HEK293 (cell line): ENCODE data around the gene CDK17.
A peak's percentile ranks its signal among the peaks of the same experiment; 100 is the strongest.

ENCODE experiments used
- CTCF ChIA-PET: fragments of 350-600 bp; formaldehyde crosslinking; extraction: SDS; loops from one replicate; lab custom pipeline; 2021; ENCODE audit warnings: antibody characterized with exemption; lab: Yijun Ruan, JAX
- POLR2A ChIA-PET: fragments of 300-600 bp; formaldehyde crosslinking; extraction: SDS; loops from one replicate; lab custom pipeline; 2020; ENCODE audit warnings: antibody characterized with exemption, inconsistent platforms; lab: Yijun Ruan, JAX
- H3K27ac ChIP-seq: fragments of 200-500 bp; sonication (Bioruptor generic); 2 replicates; pipeline ENCODE4 v1.5.1; 2014; ENCODE audit warnings: low read depth, low read length, control low read depth, inconsistent platforms; ENCODE audit errors: extremely low read depth
- H3K36me3 ChIP-seq, 2 experiments: fragments of 200-500 bp in 1 of 2; sonication (Bioruptor generic) in 1 of 2; 1 replicate in 1 of 2; 2 replicates in 1 of 2; pipeline ENCODE4 v1.5.1; 2014 to 2017; ENCODE audit warnings: inconsistent platforms in 2 of 2, low read length in 2 of 2; ENCODE audit not compliant: control insufficient read depth in 2 of 2, insufficient read depth in 1 of 2
- H3K4me1 ChIP-seq: fragments of 200-500 bp; sonication (Bioruptor generic); 2 replicates; pipeline ENCODE4 v1.5.1; 2014; ENCODE audit warnings: mild to moderate bottlenecking, low read length, inconsistent platforms; ENCODE audit not compliant: control insufficient read depth, insufficient read depth
- H3K4me3 ChIP-seq: 2 replicates; pipeline ENCODE4 v1.5.1; 2011; ENCODE audit warnings: low read depth, mild to moderate bottlenecking, control low read depth, low read length, moderate library complexity
- H3K9me3 ChIP-seq: fragments of 200-500 bp; sonication (Bioruptor generic); 2 replicates; pipeline ENCODE4 v1.5.1; 2014; ENCODE audit warnings: low read depth, low read length, inconsistent platforms; ENCODE audit not compliant: control insufficient read depth, insufficient read depth
- GLIS1 ChIP-seq: fragments of 450-650 bp; formaldehyde crosslinking; IDR thresholded peaks from 2 replicates; pipeline ENCODE4 v1.5.1; 2016; ENCODE audit warnings: missing biosample characterization, missing genetic modification characterization
- KLF7 ChIP-seq: fragments of 450-650 bp; formaldehyde crosslinking; IDR thresholded peaks from 2 replicates; pipeline ENCODE4 v1.5.1; 2016; ENCODE audit warnings: missing biosample characterization, missing genetic modification characterization, borderline replicate concordance
- PRDM4 ChIP-seq: fragments of 450-650 bp; formaldehyde crosslinking; IDR thresholded peaks from 2 replicates; pipeline ENCODE4 v1.5.1; 2017; ENCODE audit warnings: missing biosample characterization, missing genetic modification characterization
- SP3 ChIP-seq: fragments of 450-650 bp; formaldehyde crosslinking; IDR thresholded peaks from 2 replicates; pipeline ENCODE4 v1.5.1; 2016; ENCODE audit warnings: missing biosample characterization, missing genetic modification characterization
- TCF7L2 ChIP-seq: IDR thresholded peaks from 2 replicates; pipeline ENCODE4 v1.6.1; 2011; ENCODE audit warnings: low read depth, mild to moderate bottlenecking, inconsistent platforms, low read length, moderate library complexity, borderline replicate concordance
- WT1 ChIP-seq: fragments of 450-650 bp; formaldehyde crosslinking; IDR thresholded peaks from 2 replicates; pipeline ENCODE4 v1.5.1; 2016; ENCODE audit warnings: missing biosample characterization, missing genetic modification characterization
- ZFP41 ChIP-seq: fragments of 450-650 bp; formaldehyde crosslinking; IDR thresholded peaks from 2 replicates; pipeline ENCODE4 v1.5.1; 2016; ENCODE audit warnings: missing biosample characterization, missing genetic modification characterization, borderline replicate concordance
- ZNF10 ChIP-seq: fragments of 450-650 bp; formaldehyde crosslinking; IDR thresholded peaks from 2 replicates; pipeline ENCODE4 v1.5.1; 2017; ENCODE audit warnings: missing biosample characterization, missing genetic modification characterization
- ZNF140 ChIP-seq: fragments of 450-650 bp; formaldehyde crosslinking; IDR thresholded peaks from 2 replicates; pipeline ENCODE4 v1.5.1; 2016; ENCODE audit warnings: missing biosample characterization, missing genetic modification characterization
- ZNF157 ChIP-seq: fragments of 450-650 bp; formaldehyde crosslinking; IDR thresholded peaks from 2 replicates; pipeline ENCODE4 v1.5.1; 2016; ENCODE audit warnings: missing biosample characterization, missing genetic modification characterization
- ZNF23 ChIP-seq: fragments of 450-650 bp; formaldehyde crosslinking; IDR thresholded peaks from 2 replicates; pipeline ENCODE4 v1.5.1; 2016; ENCODE audit warnings: missing biosample characterization, missing genetic modification characterization, borderline replicate concordance
- ZNF311 ChIP-seq: fragments of 450-650 bp; formaldehyde crosslinking; IDR thresholded peaks from 2 replicates; pipeline ENCODE4 v1.5.1; 2017; ENCODE audit warnings: missing biosample characterization, missing genetic modification characterization, borderline replicate concordance
- ZNF473 ChIP-seq: fragments of 450-650 bp; formaldehyde crosslinking; IDR thresholded peaks from 2 replicates; pipeline ENCODE4 v1.5.1; 2017; ENCODE audit warnings: missing biosample characterization, missing genetic modification characterization
- ZNF558 ChIP-seq: fragments of 450-650 bp; formaldehyde crosslinking; IDR thresholded peaks from 2 replicates; pipeline ENCODE4 v1.5.1; 2016; ENCODE audit warnings: missing biosample characterization, missing genetic modification characterization
- ZNF704 ChIP-seq: fragments of 450-650 bp; formaldehyde crosslinking; IDR thresholded peaks from 2 replicates; pipeline ENCODE4 v1.5.1; 2016; ENCODE audit warnings: missing biosample characterization, missing genetic modification characterization
- ZNF792 ChIP-seq: fragments of 450-650 bp; formaldehyde crosslinking; IDR thresholded peaks from 2 replicates; pipeline ENCODE4 v1.5.1; 2016; ENCODE audit warnings: missing biosample characterization, missing genetic modification characterization
- ZNF843 ChIP-seq: fragments of 450-650 bp; formaldehyde crosslinking; IDR thresholded peaks from 2 replicates; pipeline ENCODE4 v1.5.1; 2016; ENCODE audit warnings: missing biosample characterization, missing genetic modification characterization
- ZXDB ChIP-seq: fragments of 450-650 bp; formaldehyde crosslinking; IDR thresholded peaks from 2 replicates; pipeline ENCODE4 v1.5.1; 2016; ENCODE audit warnings: missing biosample characterization, missing genetic modification characterization
- TF ChIP-seq, protein P1 (sequence below): fragments of 450-650 bp; formaldehyde crosslinking; IDR thresholded peaks from 2 replicates; pipeline ENCODE4 v1.5.1; 2016; ENCODE audit warnings: missing biosample characterization, missing genetic modification characterization, low read depth
- TF ChIP-seq, protein P2 (sequence below): fragments of 450-650 bp; formaldehyde crosslinking; IDR thresholded peaks from 2 replicates; pipeline ENCODE4 v1.5.1; 2017; ENCODE audit warnings: missing biosample characterization, missing genetic modification characterization

The CDK17 gene

DNA sequence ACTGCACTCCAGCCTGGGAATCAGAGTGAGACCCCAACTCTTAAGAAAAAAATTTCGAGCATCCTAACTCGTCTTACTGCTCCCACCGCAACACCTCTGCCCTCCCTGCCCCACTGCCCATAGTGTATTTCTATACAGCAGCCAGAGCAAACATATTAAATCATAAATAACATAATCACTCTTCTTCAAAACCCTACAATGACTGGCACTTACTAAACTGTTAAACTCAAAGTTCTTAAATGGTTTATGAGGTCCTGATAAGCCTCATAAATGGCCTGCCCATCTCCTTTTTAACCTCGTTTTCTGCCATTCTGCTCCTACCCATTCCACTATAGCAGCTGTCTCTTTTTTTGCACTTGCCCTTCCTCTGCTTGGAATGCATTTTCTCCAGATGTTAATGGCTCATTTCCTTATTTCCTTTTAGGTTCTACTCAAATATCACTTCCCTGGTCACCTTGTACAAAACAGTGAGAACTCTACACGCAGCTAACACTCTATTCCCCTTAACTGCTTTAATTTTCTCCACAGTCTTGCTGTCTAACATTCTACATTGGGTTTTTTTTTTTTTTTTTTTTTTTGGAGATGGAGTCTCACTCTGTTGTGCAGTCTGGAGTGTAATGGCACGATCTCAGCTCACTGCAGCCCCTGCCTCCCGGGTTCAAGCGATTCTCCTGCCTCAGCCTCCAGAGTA is 45.2 kb downstream of the CDK17 start (continued):
- TF ChIP-seq PRDM4 (no peak), ZNF140 (tag by site-specific recombination) (peak; percentile 41; the same call in 1 of the 2 replicates), ZNF792 (tag by site-specific recombination) (no peak), ZNF157 (tag by site-specific recombination) (no peak), ZNF23 (tag by site-specific recombination) (no peak), ZNF558 (no peak)
- TF ChIP-seq, protein P1, sequence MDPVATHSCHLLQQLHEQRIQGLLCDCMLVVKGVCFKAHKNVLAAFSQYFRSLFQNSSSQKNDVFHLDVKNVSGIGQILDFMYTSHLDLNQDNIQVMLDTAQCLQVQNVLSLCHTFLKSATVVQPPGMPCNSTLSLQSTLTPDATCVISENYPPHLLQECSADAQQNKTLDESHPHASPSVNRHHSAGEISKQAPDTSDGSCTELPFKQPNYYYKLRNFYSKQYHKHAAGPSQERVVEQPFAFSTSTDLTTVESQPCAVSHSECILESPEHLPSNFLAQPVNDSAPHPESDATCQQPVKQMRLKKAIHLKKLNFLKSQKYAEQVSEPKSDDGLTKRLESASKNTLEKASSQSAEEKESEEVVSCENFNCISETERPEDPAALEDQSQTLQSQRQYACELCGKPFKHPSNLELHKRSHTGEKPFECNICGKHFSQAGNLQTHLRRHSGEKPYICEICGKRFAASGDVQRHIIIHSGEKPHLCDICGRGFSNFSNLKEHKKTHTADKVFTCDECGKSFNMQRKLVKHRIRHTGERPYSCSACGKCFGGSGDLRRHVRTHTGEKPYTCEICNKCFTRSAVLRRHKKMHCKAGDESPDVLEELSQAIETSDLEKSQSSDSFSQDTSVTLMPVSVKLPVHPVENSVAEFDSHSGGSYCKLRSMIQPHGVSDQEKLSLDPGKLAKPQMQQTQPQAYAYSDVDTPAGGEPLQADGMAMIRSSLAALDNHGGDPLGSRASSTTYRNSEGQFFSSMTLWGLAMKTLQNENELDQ (tag by site-specific recombination) = no peak
- TF ChIP-seq, all 188 proteins: peak for 9

DNA sequence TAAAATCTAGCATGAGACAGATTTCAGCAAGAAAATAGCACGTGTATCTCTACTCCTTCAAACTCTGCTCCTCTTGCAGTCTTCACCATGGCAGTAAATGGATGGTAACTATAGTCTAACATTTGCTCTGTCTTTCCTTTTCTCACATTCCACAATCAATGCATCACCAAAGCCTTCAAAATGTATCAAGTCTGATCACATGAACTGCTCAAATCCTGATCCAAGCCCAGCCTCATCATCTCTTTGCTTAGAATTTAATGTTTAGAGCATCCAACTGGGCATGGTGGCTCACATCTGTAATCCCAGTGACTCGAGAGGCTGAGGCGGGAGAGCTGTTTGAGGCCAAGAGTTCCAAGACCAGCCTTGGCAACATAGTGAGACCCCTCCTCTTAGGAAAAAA is 45.9 kb downstream of the CDK17 start:
- Histone ChIP-seq H3K36me3 (no peaks in the 10 kb centered on the region), H3K4me3 (no peak overlapping the region), H3K9me3 (no peaks in the 10 kb centered on the region), H3K27ac (no peak overlapping the region), H3K4me1 (peaks cover 45% of the 10 kb centered on the region)
- TF ChIP-seq WT1 (tag by site-specific recombination) = no peak
- TF ChIP-seq ZXDB (tag by site-specific recombination) = no peak
- TF ChIP-seq ZNF311 (tag by site-specific recombination) = no peak
- no peak for TF ChIP-seq ZNF473 (tag by site-specific recombination)
- TF ChIP-seq ZNF704 (tag by site-specific recombination) = no peak
- no peak for TF ChIP-seq KLF7 (tag by site-specific recombination)
- TF ChIP-seq SP3 (tag by site-specific recombination) = no peak
- TF ChIP-seq ZFP41 (tag by site-specific recombination) = no peak
- TF ChIP-seq ZNF843 = no peak
- TF ChIP-seq ZNF10 = no peak
- no peak for TF ChIP-seq GLIS1 (tag by site-specific recombination)
- no peak for TF ChIP-seq TCF7L2
- TF ChIP-seq, protein P2, sequence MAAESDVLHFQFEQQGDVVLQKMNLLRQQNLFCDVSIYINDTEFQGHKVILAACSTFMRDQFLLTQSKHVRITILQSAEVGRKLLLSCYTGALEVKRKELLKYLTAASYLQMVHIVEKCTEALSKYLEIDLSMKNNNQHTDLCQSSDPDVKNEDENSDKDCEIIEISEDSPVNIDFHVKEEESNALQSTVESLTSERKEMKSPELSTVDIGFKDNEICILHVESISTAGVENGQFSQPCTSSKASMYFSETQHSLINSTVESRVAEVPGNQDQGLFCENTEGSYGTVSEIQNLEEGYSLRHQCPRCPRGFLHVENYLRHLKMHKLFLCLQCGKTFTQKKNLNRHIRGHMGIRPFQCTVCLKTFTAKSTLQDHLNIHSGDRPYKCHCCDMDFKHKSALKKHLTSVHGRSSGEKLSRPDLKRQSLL = no peak
- CTCF ChIA-PET = interaction anchor here (0.6 kb wide), 2 partner anchors 13 to 110 kb away, joined by 3 to 7 read pairs; no protein-coding TSS in a partner anchor
- POLR2A ChIA-PET = no interaction called here
